A549 (cell line): ENCODE measurements around the gene ANXA3. TPM values are rescaled to one million over a fixed set of nuclear protein-coding genes. Genes with fewer than 3 reads are reported as not detected.

Experiments used
- ATAC-seq, 2 experiments: fragments of 200-7000 bp in 1 of 2; fragments of >200 bp in 1 of 2; cut with Nextera tagmentation in 1 of 2; cut with Tn5 transposase in 1 of 2; 3 replicates each; pipeline versions ENCODE4 v1.8.0 to v1.9.1; 2018 to 2020; ENCODE audit warnings: mild to moderate bottlenecking in 1 of 2, moderate library complexity in 1 of 2
- CTCF ChIA-PET: fragments of 300-600 bp; sonication (Branson Sonifier 250); formaldehyde crosslinking; extraction: SDS; loops from one replicate; lab custom pipeline; 2021; ENCODE audit warnings: antibody characterized with exemption, inconsistent platforms; lab: Yijun Ruan, JAX
- POLR2A ChIA-PET: fragments of 350-600 bp; formaldehyde crosslinking; extraction: SDS; loops from one replicate; lab custom pipeline; 2021; ENCODE audit warnings: antibody characterized with exemption, inconsistent platforms; lab: Yijun Ruan, JAX
- DNase-seq, 2 experiments: peaks; one replicate each; pipeline versions ENCODE4 v3.0.0 to v3.0.0-alpha.2; 2011 to 2016; ENCODE audit warnings: low read depth in 1 of 2, low spot score in 1 of 2
- FAIRE-seq: peaks from 2 replicates; lab custom pipeline; 2011; peaks lifted over from hg19 to GRCh38; lab: Jason Lieb, UNC
- H3K27ac ChIP-seq, 2 experiments: fragments of >200 bp; sonication (Bioruptor Twin); formaldehyde crosslinking; 3 replicates each; pipeline ENCODE4 v1.5.1; 2016 to 2017
- H3K4me1 ChIP-seq: fragments of >200 bp; sonication (Bioruptor Twin); formaldehyde crosslinking; 3 replicates; pipeline ENCODE4 v1.6.1; 2016
- H3K4me2 ChIP-seq: fragments of >200 bp; sonication (Bioruptor Twin); formaldehyde crosslinking; 3 replicates; pipeline ENCODE4 v1.6.1; 2016
- H3K4me3 ChIP-seq: fragments of >200 bp; sonication (Bioruptor Twin); formaldehyde crosslinking; 3 replicates; pipeline ENCODE4 v1.5.1; 2016
- H3K9me3 ChIP-seq: fragments of >200 bp; sonication (Bioruptor Twin); formaldehyde crosslinking; 3 replicates; pipeline ENCODE4 v1.6.1; 2016
- CBX2 ChIP-seq: fragments of 200-600 bp; sonication (generic); IDR thresholded peaks from 2 replicates; pipeline ENCODE4 v1.6.1; 2016; ENCODE audit warnings: low read depth, mild to moderate bottlenecking, borderline replicate concordance
- CBX8 ChIP-seq: fragments of 200-600 bp; sonication (generic); IDR thresholded peaks from 2 replicates; pipeline ENCODE4 v1.6.1; 2016
- CEBPB ChIP-seq, 2 experiments: fragments of >200 bp in 1 of 2; sonication (Bioruptor Twin) in 1 of 2; formaldehyde crosslinking in 1 of 2; IDR thresholded peaks; 2 replicates each; pipeline ENCODE4 v1.6.1; 2012 to 2016
- CHD2 ChIP-seq: fragments of 150-350 bp; IDR thresholded peaks from 2 replicates; pipeline ENCODE4 v1.6.1; 2014; ENCODE audit warnings: low read length; ENCODE audit not compliant: partially characterized antibody
- CHD4 ChIP-seq: fragments of 200-600 bp; sonication (generic); IDR thresholded peaks from 2 replicates; pipeline ENCODE4 v1.6.1; 2016; ENCODE audit warnings: antibody characterized with exemption, mild to moderate bottlenecking, borderline replicate concordance
- EHF ChIP-seq: fragments of 250-450 bp; sonication (Bioruptor Pico); IDR thresholded peaks from 2 replicates; pipeline ENCODE4 v1.5.0; 2020; ENCODE audit warnings: mild to moderate bottlenecking
- EHMT2 ChIP-seq: fragments of 200-600 bp; sonication (generic); IDR thresholded peaks from 2 replicates; pipeline ENCODE4 v1.6.1; 2016; ENCODE audit warnings: antibody characterized with exemption, low read depth, mild to moderate bottlenecking, moderate library complexity
- FOSB ChIP-seq: fragments of 250-450 bp; sonication (Bioruptor Pico); IDR thresholded peaks from 2 replicates; pipeline ENCODE4 v1.5.0; 2020; ENCODE audit warnings: mild to moderate bottlenecking, moderate library complexity
- FOSL2 ChIP-seq, 2 experiments: fragments of 450-650 bp in 1 of 2; fragments of >200 bp in 1 of 2; sonication (Bioruptor Twin) in 1 of 2; formaldehyde crosslinking; IDR thresholded peaks; 2 replicates each; pipeline versions ENCODE4 v1.5.0 to v1.6.1; 2016 to 2020; ENCODE audit warnings: mild to moderate bottlenecking in 1 of 2, moderate library complexity in 1 of 2
- HDAC2 ChIP-seq: fragments of 200-600 bp; sonication (generic); IDR thresholded peaks from 2 replicates; pipeline ENCODE4 v1.6.1; 2016
- HOXA7 ChIP-seq: fragments of 250-450 bp; sonication (Bioruptor Pico); IDR thresholded peaks from 2 replicates; pipeline ENCODE4 v1.5.0; 2020; ENCODE audit warnings: mild to moderate bottlenecking, moderate library complexity
- HOXB13 ChIP-seq: fragments of 250-450 bp; sonication (Bioruptor Pico); IDR thresholded peaks from 2 replicates; pipeline ENCODE4 v1.5.0; 2020; ENCODE audit warnings: low read depth, mild to moderate bottlenecking, moderate library complexity
- JUN ChIP-seq, 2 experiments: fragments of >200 bp; sonication (Bioruptor Twin); formaldehyde crosslinking; IDR thresholded peaks; 2 replicates in 1 of 2; 3 replicates in 1 of 2; pipeline ENCODE4 v1.6.1; 2016 to 2017
- JUNB ChIP-seq: fragments of >200 bp; sonication (Bioruptor Twin); formaldehyde crosslinking; IDR thresholded peaks from 2 replicates; pipeline ENCODE4 v1.6.1; 2016
- MAFK ChIP-seq: fragments of 450-650 bp; IDR thresholded peaks from 2 replicates; pipeline ENCODE4 v1.6.1; 2014; ENCODE audit not compliant: partially characterized antibody
- MAZ ChIP-seq: fragments of 150-350 bp; IDR thresholded peaks from 2 replicates; pipeline ENCODE4 v1.6.1; 2014; ENCODE audit warnings: antibody characterized with exemption, low read depth, low read length, borderline replicate concordance
- PHF8 ChIP-seq: fragments of 200-600 bp; sonication (generic); IDR thresholded peaks from 2 replicates; pipeline ENCODE4 v1.6.1; 2016; ENCODE audit warnings: low read depth, mild to moderate bottlenecking, antibody characterized with exemption, moderate library complexity, borderline replicate concordance
- RAD21 ChIP-seq, 2 experiments: fragments of >200 bp in 1 of 2; sonication (Bioruptor Twin) in 1 of 2; formaldehyde crosslinking in 1 of 2; IDR thresholded peaks in 1 of 2; conservative IDR thresholded peaks in 1 of 2; 2 replicates in 1 of 2; 3 replicates in 1 of 2; pipeline ENCODE4 v1.6.1; 2012 to 2018; ENCODE audit warnings: inconsistent platforms in 1 of 2
- RCOR1 ChIP-seq: fragments of 150-350 bp; IDR thresholded peaks from 2 replicates; pipeline ENCODE4 v1.6.1; 2014; ENCODE audit warnings: antibody characterized with exemption, low read length, low read depth
- SREBF2 ChIP-seq: fragments of 450-650 bp; IDR thresholded peaks from 2 replicates; pipeline ENCODE4 v1.6.1; 2014; ENCODE audit warnings: mild to moderate bottlenecking, moderate library complexity
- TFCP2L1 ChIP-seq: fragments of 250-450 bp; sonication (Bioruptor Pico); IDR thresholded peaks from 2 replicates; pipeline ENCODE4 v1.5.0; 2021; ENCODE audit warnings: mild to moderate bottlenecking
- ZFP36 ChIP-seq: fragments of 450-650 bp; IDR thresholded peaks from 2 replicates; pipeline ENCODE4 v1.6.1; 2014; ENCODE audit warnings: borderline replicate concordance; ENCODE audit not compliant: partially characterized antibody
- WGBS: methylation state at CpG from one replicate; pipeline ENCODE4 v1.1.6; 2017; ENCODE audit errors: missing lambda C conversion rate; 5-methylcytosine and 5-hydroxymethylcytosine counted together
- polyA plus RNA-seq, 4 experiments: library from polyadenylated mRNA; depleted of rRNA in 3 of 4; stranded (reverse); fragments of >200 nt; fragmentation: RNase III in 1 of 4; extraction: RNeasy Plus Mini Kit Qiagen cat#74134 plus additional on column Dnase treatment in 1 of 4; gene quantifications; 2 replicates in 3 of 4; 3 replicates in 1 of 4; pipeline ENCODE4 v1.2.3, GENCODE V29; 2011 to 2017
- TF ChIP-seq, protein P1 (sequence below): IDR thresholded peaks from 2 replicates; pipeline ENCODE4 v1.6.1; 2012
- TF ChIP-seq, protein P2 (sequence below): fragments of 450-650 bp; IDR thresholded peaks from 2 replicates; pipeline ENCODE4 v1.6.1; 2014; ENCODE audit warnings: antibody characterized with exemption
- TF ChIP-seq, protein P3 (sequence below): fragments of >200 bp; sonication (Bioruptor Twin); formaldehyde crosslinking; IDR thresholded peaks from 3 replicates; pipeline ENCODE4 v1.5.1; 2016
- TF ChIP-seq, protein P4 (sequence below): fragments of >200 bp; sonication (Bioruptor Twin); formaldehyde crosslinking; IDR thresholded peaks from 3 replicates; pipeline ENCODE4 v1.6.1; 2016

The ANXA3 gene
- polyA plus RNA-seq, 2 of the 4 experiments (the other 2 are of a cell fraction) = 126 to 134 TPM

DNA sequence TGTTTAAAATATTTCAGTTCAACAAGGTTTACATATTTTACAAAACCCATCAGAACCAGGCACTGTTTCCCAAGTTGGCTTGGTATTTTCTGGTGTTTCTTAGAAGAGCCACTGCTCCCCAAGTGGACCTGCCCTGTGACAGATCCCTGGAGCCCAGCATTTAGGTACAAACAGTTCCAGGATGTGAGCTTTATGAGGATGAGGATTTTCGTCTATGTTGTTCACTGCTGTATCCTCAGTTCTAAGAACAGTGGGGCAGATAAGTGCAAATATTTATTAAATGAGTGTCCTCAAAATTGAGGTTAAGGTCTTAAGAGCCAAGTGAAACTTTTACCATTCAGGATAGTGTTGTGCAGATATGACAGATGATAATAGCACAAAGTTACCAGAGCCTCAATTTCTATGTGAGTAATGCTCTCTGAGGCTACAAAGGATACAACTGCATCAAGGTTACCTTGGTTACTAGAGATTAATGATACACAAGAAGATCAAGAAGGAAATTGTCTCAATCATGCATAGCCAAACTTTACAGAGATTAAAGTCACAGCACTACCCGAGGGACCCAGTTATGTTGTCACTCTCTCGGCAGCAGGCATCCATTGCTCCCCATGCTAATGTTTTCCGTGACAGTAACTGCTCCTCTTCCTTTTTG is 37.5 kb downstream of the ANXA3 start:
- FAIRE-seq (no peak), ATAC-seq (no peak), DNase-seq (no peak)
- H3K4me1 ChIP-seq = peaks cover 11% of the 10 kb centered on the region; the same call in 2 of the 3 replicates
- TF ChIP-seq JUNB = no peak
- TF ChIP-seq CHD4 = no peak
- TF ChIP-seq HOXA7 (CRISPR knock-in tag) = no peak
- no peak for TF ChIP-seq ZFP36
- no peak for TF ChIP-seq JUN (IDR thresholded peaks at IDR 0.05)
- no peak for TF ChIP-seq PHF8
- no peak for TF ChIP-seq RAD21 (conservative IDR thresholded peaks at IDR 0.05 in 1 of 2, IDR thresholded peaks at IDR 0.05 in 1 of 2)
- TF ChIP-seq RCOR1 = no peak
- TF ChIP-seq, protein P1, sequence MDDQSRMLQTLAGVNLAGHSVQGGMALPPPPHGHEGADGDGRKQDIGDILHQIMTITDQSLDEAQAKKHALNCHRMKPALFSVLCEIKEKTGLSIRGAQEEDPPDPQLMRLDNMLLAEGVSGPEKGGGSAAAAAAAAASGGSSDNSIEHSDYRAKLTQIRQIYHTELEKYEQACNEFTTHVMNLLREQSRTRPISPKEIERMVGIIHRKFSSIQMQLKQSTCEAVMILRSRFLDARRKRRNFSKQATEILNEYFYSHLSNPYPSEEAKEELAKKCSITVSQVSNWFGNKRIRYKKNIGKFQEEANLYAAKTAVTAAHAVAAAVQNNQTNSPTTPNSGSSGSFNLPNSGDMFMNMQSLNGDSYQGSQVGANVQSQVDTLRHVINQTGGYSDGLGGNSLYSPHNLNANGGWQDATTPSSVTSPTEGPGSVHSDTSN = no peak
- no peak for TF ChIP-seq FOSB (CRISPR knock-in tag)
- TF ChIP-seq SREBF2 = no peak
- TF ChIP-seq HDAC2 = no peak
- TF ChIP-seq HOXB13 (CRISPR knock-in tag) = no peak
- CTCF ChIA-PET = interaction anchor here (1.1 kb wide), 1 partner anchor 275 kb away, joined by 4 read pairs; no protein-coding TSS in a partner anchor
- WGBS = 70% methylated on average over 4 of the region's 4 CpGs
- H3K4me3 ChIP-seq = no peak overlapping the region
- no peak overlapping the region for H3K4me2 ChIP-seq
- POLR2A ChIA-PET = no interaction called here
- H3K9me3 ChIP-seq = no peaks in the 10 kb centered on the region
- no peak overlapping the region for H3K27ac ChIP-seq

DNA sequence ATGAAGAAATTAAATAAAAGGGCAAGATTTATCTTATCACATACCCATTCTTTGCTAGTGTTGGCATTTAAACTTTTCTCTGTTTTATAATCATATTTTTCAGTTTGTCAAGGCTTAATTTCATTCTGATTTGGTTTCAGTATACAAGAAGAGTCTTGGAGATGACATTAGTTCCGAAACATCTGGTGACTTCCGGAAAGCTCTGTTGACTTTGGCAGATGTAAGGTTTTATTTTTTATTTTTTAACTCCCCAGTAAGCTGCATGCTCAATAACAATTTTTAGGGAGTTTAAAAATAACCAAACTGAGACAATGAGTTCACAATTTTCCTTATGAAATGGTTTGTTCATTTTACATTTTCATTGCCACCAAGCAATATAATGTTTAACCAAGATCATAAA is 39.8 kb downstream of the ANXA3 start:
- 91% methylated on average over 2 of the region's 2 CpGs for WGBS
- FAIRE-seq (no peak), ATAC-seq (no peak), DNase-seq (no peak)
- Histone ChIP-seq H3K4me1 (peaks cover 7% of the 10 kb centered on the region; the same call in 2 of the 3 replicates), H3K9me3 (no peaks in the 10 kb centered on the region), H3K4me2 (no peak overlapping the region), H3K27ac (no peak overlapping the region), H3K4me3 (no peak overlapping the region)
- ChIA-PET CTCF (interaction anchor here (0.5 to 1.1 kb wide), 2 partner anchors 20 to 532 kb away, joined by 3 read pairs; no protein-coding TSS in a partner anchor), POLR2A (no interaction called here)
- no peak for TF ChIP-seq EHF (CRISPR knock-in tag)
- no peak for TF ChIP-seq PHF8
- no peak for TF ChIP-seq HOXA7 (CRISPR knock-in tag)
- TF ChIP-seq EHMT2 = no peak
- no peak for TF ChIP-seq MAFK
- TF ChIP-seq, protein P1 = no peak
- TF ChIP-seq, protein P2, sequence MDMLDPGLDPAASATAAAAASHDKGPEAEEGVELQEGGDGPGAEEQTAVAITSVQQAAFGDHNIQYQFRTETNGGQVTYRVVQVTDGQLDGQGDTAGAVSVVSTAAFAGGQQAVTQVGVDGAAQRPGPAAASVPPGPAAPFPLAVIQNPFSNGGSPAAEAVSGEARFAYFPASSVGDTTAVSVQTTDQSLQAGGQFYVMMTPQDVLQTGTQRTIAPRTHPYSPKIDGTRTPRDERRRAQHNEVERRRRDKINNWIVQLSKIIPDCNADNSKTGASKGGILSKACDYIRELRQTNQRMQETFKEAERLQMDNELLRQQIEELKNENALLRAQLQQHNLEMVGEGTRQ = no peak
- TF ChIP-seq TFCP2L1 (CRISPR knock-in tag) = no peak
- TF ChIP-seq FOSL2 (IDR thresholded peaks at IDR 0.05) = no peak
- no peak for TF ChIP-seq FOSL2 (CRISPR knock-in tag; IDR thresholded peaks at IDR 0.05)
- no peak for TF ChIP-seq CBX8
- TF ChIP-seq MAZ = no peak
- TF ChIP-seq RCOR1 = no peak
- TF ChIP-seq CBX2 = no peak
- TF ChIP-seq JUN (IDR thresholded peaks at IDR 0.05) = no peak
- TF ChIP-seq, protein P3, sequence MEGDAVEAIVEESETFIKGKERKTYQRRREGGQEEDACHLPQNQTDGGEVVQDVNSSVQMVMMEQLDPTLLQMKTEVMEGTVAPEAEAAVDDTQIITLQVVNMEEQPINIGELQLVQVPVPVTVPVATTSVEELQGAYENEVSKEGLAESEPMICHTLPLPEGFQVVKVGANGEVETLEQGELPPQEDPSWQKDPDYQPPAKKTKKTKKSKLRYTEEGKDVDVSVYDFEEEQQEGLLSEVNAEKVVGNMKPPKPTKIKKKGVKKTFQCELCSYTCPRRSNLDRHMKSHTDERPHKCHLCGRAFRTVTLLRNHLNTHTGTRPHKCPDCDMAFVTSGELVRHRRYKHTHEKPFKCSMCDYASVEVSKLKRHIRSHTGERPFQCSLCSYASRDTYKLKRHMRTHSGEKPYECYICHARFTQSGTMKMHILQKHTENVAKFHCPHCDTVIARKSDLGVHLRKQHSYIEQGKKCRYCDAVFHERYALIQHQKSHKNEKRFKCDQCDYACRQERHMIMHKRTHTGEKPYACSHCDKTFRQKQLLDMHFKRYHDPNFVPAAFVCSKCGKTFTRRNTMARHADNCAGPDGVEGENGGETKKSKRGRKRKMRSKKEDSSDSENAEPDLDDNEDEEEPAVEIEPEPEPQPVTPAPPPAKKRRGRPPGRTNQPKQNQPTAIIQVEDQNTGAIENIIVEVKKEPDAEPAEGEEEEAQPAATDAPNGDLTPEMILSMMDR = no peak
- no peak for TF ChIP-seq CEBPB (IDR thresholded peaks at IDR 0.05)
- TF ChIP-seq CHD2 = no peak
- TF ChIP-seq, protein P4, sequence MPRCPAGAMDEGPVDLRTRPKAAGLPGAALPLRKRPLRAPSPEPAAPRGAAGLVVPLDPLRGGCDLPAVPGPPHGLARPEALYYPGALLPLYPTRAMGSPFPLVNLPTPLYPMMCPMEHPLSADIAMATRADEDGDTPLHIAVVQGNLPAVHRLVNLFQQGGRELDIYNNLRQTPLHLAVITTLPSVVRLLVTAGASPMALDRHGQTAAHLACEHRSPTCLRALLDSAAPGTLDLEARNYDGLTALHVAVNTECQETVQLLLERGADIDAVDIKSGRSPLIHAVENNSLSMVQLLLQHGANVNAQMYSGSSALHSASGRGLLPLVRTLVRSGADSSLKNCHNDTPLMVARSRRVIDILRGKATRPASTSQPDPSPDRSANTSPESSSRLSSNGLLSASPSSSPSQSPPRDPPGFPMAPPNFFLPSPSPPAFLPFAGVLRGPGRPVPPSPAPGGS = no peak
- no peak for TF ChIP-seq RAD21 (conservative IDR thresholded peaks at IDR 0.05 in 1 of 2, IDR thresholded peaks at IDR 0.05 in 1 of 2)
